Thyroid gland (tissue), 4 donors: ENCODE measurements around the gene SETD3. TPM values are rescaled to one million over a fixed set of nuclear protein-coding genes. Genes with fewer than 3 reads are reported as not detected.

Source experiments
- DNase-seq, 2 donors: peaks; one replicate each; pipeline ENCODE4 v3.0.0-alpha.2; 2019
- H3K27ac ChIP-seq, 3 donors: fragments of 200-600 bp; sonication (generic); 1 replicate in 2 of 3; 2 replicates in 1 of 3; pipeline ENCODE4 v1.5.1; 2016 to 2019; ENCODE audit warnings: mild to moderate bottlenecking in 1 of 3, moderate library complexity in 1 of 3
- H3K27me3 ChIP-seq: fragments of 200-600 bp; sonication (generic); one replicate; pipeline ENCODE4 v1.5.1; 2019
- H3K36me3 ChIP-seq, 2 donors: fragments of 200-600 bp; sonication (generic); one replicate each; pipeline ENCODE4 v1.5.1; 2016 to 2019
- H3K4me1 ChIP-seq, 2 donors: fragments of 200-600 bp; sonication (generic); one replicate each; pipeline ENCODE4 v1.5.1; 2017 to 2019
- H3K4me3 ChIP-seq, 3 donors: fragments of 200-600 bp; sonication (generic); replicated peaks in 1 of 3; 1 replicate in 2 of 3; 2 replicates in 1 of 3; pipeline ENCODE4 v1.5.1; 2016; ENCODE audit warnings: mild to moderate bottlenecking in 1 of 3
- H3K9me3 ChIP-seq: fragments of 200-600 bp; sonication (generic); one replicate; pipeline ENCODE4 v1.5.1; 2017
- POLR2A ChIP-seq, 2 donors: fragments of 450-650 bp; IDR thresholded peaks; one replicate each; pipeline ENCODE4 v1.6.1; 2017; ENCODE audit warnings: antibody characterized with exemption in 2 of 2, mild to moderate bottlenecking in 2 of 2, moderate library complexity in 1 of 2
- WGBS, 2 donors: methylation state at CpG; one replicate each; pipeline ENCODE4 v1.1.5; 2017; 5-methylcytosine and 5-hydroxymethylcytosine counted together
- intact Hi-C: fragments of 100-400 bp; cut with DNase I; formaldehyde crosslinking; loops from one replicate; pipeline ENCODE4 v1.15.1; 2023
- total RNA-seq, 4 donors: library from RNA; depleted of rRNA; stranded (reverse); fragments of >200 nt; gene quantifications; one replicate each; pipeline ENCODE4 v1.2.3, GENCODE V29; 2016
- TF ChIP-seq, protein P1 (sequence below), 6 experiments: fragments of 200-600 bp in 3 of 6; fragments of 450-650 bp in 3 of 6; sonication (generic) in 3 of 6; IDR thresholded peaks; one replicate each; pipeline ENCODE4 v1.5.1; 2016 to 2019; ENCODE audit warnings: antibody characterized with exemption in 6 of 6, mild to moderate bottlenecking in 2 of 6, inconsistent platforms in 1 of 6, moderate library complexity in 1 of 6

The SETD3 gene
- total RNA-seq, 4 donors from 2014 or later = 119 to 141 (median 130) TPM

DNA sequence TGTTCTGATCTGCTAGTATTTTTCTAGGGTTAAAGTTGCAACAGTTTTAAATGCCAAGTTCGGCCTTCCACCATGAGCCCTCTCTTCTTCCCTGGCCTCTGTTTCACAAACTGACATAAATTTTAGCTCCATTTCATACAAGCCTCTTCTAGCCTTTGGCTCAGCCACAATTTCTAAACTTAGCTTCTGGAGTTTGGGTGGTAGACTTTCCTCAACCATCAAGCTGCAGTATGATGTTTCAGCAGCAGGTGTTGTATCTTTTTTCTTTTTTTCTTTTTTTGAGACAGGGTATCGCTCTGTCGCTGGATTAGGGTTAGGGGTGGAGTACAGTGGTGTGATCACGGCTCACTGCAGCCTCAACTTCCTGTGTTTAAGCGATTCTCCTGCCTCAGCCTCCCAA lies 29.4 kb downstream of the SETD3 start:
- 96% methylated on average over 5 of the region's 5 CpGs for WGBS, 2 donors

DNA sequence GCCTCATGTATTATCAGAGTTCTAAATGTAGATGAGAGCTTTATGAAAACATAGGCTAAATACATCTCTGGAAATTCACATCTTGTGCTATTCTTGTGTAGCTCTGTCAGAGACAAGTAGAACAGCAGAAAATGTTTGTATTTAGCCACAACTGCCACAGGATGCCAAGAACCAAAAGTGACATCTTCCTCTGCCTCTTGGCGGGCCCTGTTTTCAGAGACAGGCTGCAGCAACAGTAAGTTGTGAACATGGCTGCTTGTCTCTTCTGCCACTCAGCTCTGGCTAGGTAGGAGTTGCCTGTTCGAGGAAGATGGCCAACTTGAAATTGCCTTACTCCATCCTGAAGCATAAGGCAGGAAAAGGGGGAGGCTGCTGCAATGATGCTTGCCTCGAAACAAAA lies 30.4 kb downstream of the SETD3 start:
- no peak overlapping the region for H3K27ac ChIP-seq
- WGBS, 2 donors = 86 to 98% methylated on average over 3 of the region's 3 CpGs
- no peaks in the 10 kb centered on the region for H3K27me3 ChIP-seq
- no peaks in the 10 kb centered on the region for H3K9me3 ChIP-seq
- intact Hi-C loops = no loop called here
- peaks cover 15 to 25% of the 10 kb centered on the region in 2 donors for H3K36me3 ChIP-seq
- no peaks in the 10 kb centered on the region for H3K4me1 ChIP-seq
- no peak overlapping the region for H3K4me3 ChIP-seq
- no peak for DNase-seq
- TF ChIP-seq, protein P1, sequence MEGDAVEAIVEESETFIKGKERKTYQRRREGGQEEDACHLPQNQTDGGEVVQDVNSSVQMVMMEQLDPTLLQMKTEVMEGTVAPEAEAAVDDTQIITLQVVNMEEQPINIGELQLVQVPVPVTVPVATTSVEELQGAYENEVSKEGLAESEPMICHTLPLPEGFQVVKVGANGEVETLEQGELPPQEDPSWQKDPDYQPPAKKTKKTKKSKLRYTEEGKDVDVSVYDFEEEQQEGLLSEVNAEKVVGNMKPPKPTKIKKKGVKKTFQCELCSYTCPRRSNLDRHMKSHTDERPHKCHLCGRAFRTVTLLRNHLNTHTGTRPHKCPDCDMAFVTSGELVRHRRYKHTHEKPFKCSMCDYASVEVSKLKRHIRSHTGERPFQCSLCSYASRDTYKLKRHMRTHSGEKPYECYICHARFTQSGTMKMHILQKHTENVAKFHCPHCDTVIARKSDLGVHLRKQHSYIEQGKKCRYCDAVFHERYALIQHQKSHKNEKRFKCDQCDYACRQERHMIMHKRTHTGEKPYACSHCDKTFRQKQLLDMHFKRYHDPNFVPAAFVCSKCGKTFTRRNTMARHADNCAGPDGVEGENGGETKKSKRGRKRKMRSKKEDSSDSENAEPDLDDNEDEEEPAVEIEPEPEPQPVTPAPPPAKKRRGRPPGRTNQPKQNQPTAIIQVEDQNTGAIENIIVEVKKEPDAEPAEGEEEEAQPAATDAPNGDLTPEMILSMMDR (IDR thresholded peaks at IDR 0.05) = no peak
- no peak for TF ChIP-seq POLR2A (IDR thresholded peaks at IDR 0.05)

More for the DNA sequence above, 29.4 kb downstream of the SETD3 start:
- Histone ChIP-seq H3K27ac (no peak overlapping the region), H3K4me1 (no peaks in the 10 kb centered on the region), H3K36me3 (peaks cover 15 to 32% of the 10 kb centered on the region in 2 donors), H3K27me3 (no peaks in the 10 kb centered on the region), H3K4me3 (no peak overlapping the region), H3K9me3 (no peaks in the 10 kb centered on the region)
- TF ChIP-seq POLR2A (IDR thresholded peaks at IDR 0.05) = no peak
- TF ChIP-seq, protein P1 (IDR thresholded peaks at IDR 0.05) = no peak
- no peak for DNase-seq
- intact Hi-C loops = no loop called here

DNA sequence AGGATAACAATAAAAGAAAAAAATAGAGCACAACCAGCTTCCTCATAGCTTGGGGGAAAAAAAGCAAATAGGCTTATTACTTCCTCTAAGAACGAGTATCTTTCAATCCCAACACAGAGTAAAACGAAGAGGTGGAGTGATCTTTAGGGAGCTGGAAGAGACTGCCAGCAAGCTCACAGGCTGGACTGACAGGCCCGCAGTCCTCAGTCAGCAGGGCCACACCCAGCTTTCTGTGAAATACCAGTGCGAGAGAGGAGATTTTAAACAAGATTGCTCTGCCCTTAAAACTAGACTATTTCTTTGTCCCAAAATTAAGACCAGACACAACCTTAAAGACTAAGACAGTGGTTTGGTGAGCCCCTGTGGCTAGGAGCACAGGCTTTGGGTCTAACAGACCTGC lies 32.9 kb downstream of the SETD3 start:
- Histone ChIP-seq H3K27ac (no peak overlapping the region), H3K4me1 (no peaks in the 10 kb centered on the region), H3K36me3 (peaks cover 15 to 24% of the 10 kb centered on the region in 2 donors), H3K9me3 (no peaks in the 10 kb centered on the region), H3K27me3 (no peaks in the 10 kb centered on the region), H3K4me3 (no peak overlapping the region)
- TF ChIP-seq, protein P1 (IDR thresholded peaks at IDR 0.05) = no peak
- no peak for TF ChIP-seq POLR2A (IDR thresholded peaks at IDR 0.05)
- DNase-seq = no peak
- 91% methylated on average over 4 of the region's 4 CpGs for WGBS, 2 donors
- intact Hi-C loops = no loop called here

DNA sequence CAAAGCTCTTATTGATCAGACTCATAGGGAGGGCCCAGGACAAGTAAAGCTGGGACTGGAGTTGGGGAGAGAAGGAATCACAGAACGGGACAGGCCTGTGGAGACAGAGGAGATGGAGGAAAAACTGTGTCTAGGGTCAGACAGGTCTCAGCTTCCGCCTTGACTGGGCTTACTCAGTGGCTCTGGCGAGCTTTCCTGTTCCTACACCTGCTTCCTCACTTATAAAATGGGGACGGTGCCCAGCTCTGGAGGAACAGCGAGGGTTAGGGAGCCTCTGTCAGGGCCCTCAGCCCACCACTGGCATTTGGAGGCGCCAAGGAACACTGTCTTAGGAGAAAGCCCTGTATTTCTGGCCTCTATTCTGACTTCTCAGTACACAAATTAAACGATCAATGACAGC lies 34.7 kb downstream of the SETD3 start:
- intact Hi-C loops = no loop called here
- TF ChIP-seq, protein P1 (IDR thresholded peaks at IDR 0.05) = no peak
- no peak for TF ChIP-seq POLR2A (IDR thresholded peaks at IDR 0.05)
- Histone ChIP-seq H3K27ac (no peak overlapping the region), H3K36me3 (peaks cover 15 to 17% of the 10 kb centered on the region in 2 donors), H3K27me3 (no peaks in the 10 kb centered on the region), H3K4me1 (no peaks in the 10 kb centered on the region), H3K9me3 (no peaks in the 10 kb centered on the region), H3K4me3 (no peak overlapping the region)
- no peak for DNase-seq
- 86 to 89% methylated on average over 7 of the region's 7 CpGs for WGBS, 2 donors

DNA sequence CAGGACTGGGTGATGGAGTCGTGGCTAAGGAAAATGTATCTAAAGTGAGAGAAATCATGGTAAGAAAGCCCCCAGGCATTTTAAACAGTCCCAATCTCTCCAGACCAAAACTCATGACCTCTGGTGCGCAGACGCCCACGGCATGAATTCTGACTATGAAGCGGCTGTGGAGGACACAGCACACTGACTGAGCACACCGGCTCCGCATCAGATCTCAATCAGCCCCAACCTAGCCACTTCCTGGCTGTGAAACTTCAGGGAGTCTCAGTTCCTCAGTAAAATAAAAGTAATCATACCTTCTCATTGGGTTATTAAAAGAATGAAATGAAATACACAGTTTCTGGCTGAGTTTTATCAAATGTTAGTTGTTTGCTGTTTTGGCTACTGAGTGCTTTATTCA lies 38.7 kb downstream of the SETD3 start:
- peaks cover 0 to 6% of the 10 kb centered on the region in 2 donors for H3K36me3 ChIP-seq
- H3K27ac ChIP-seq = no peak overlapping the region
- no peak overlapping the region for H3K4me3 ChIP-seq
- DNase-seq = no peak
- no peaks in the 10 kb centered on the region for H3K9me3 ChIP-seq
- H3K27me3 ChIP-seq = no peaks in the 10 kb centered on the region
- 93% methylated on average over 7 of the region's 7 CpGs for WGBS, 2 donors
- peaks cover 0 to 3% of the 10 kb centered on the region in 2 donors for H3K4me1 ChIP-seq
- TF ChIP-seq, protein P1 (IDR thresholded peaks at IDR 0.05) = no peak
- TF ChIP-seq POLR2A (IDR thresholded peaks at IDR 0.05) = no peak
- intact Hi-C loops = no loop called here
